ENCODE measurements around the gene ELOVL7. TPM values are rescaled to one million over a fixed set of nuclear protein-coding genes. Genes with fewer than 3 reads are reported as not detected.
A peak's percentile ranks its signal among the peaks of the same experiment; 100 is the strongest.

ELOVL7 gene
- total RNA-seq, 2 experiments from 2014 or later: 0.42 to 0.99 TPM

- no peaks in the 10 kb centered on the region for H3K4me1 Mint-ChIP-seq
- ChIA-PET POLR2A (no interaction called here), CTCF (interaction anchor here (0.5 to 2.1 kb wide), 4 partner anchors 10 to 805 kb away, joined by 3 to 5 read pairs (median 3); no protein-coding TSS in a partner anchor)
- H3K36me3 Mint-ChIP-seq (ENCODE audit: low read depth): no peaks in the 10 kb centered on the region
- H3K9me3 Mint-ChIP-seq: no peaks in the 10 kb centered on the region
- no peak overlapping the region for H3K27ac Mint-ChIP-seq
- no peak for DNase-seq
- H3K27me3 Mint-ChIP-seq: peaks cover 7% of the 10 kb centered on the region
- no peak overlapping the region for H3K4me3 Mint-ChIP-seq
Observed at GRCh38 chr5:60852317-60852716, 8.2 kb upstream of the ELOVL7 start.

GRCh38 chr5:60851626-60852025 lies 7.6 kb upstream of the ELOVL7 start:
- H3K9me3 Mint-ChIP-seq: no peaks in the 10 kb centered on the region
- H3K27me3 Mint-ChIP-seq: peaks cover 12% of the 10 kb centered on the region
- no peak for DNase-seq
- H3K36me3 Mint-ChIP-seq (ENCODE audit: low read depth): no peaks in the 10 kb centered on the region
- ChIA-PET POLR2A (no interaction called here), CTCF (interaction anchor here (0.5 to 1.4 kb wide), 3 partner anchors 11 to 806 kb away, joined by 3 read pairs; no protein-coding TSS in a partner anchor)
- no peak overlapping the region for H3K4me3 Mint-ChIP-seq
- H3K27ac Mint-ChIP-seq: no peak overlapping the region
- H3K4me1 Mint-ChIP-seq: no peaks in the 10 kb centered on the region

- CTCF ChIA-PET: no interaction called here
- Mint-ChIP-seq H3K4me3 (no peak overlapping the region), H3K27ac (no peak overlapping the region), H3K9me3 (no peaks in the 10 kb centered on the region), H3K36me3 (ENCODE audit: low read depth) (no peaks in the 10 kb centered on the region), H3K4me1 (peaks cover 13% of the 10 kb centered on the region), H3K27me3 (peaks cover 55% of the 10 kb centered on the region)
- DNase-seq: no peak
- POLR2A ChIA-PET: no interaction called here
Observed at GRCh38 chr5:60846298-60846697, 2.2 kb upstream of the ELOVL7 start.

GRCh38 chr5:60843386-60843935 lies 608 bp downstream of the ELOVL7 start:
- no peaks in the 10 kb centered on the region for H3K36me3 Mint-ChIP-seq (ENCODE audit: low read depth)
- CTCF ChIA-PET: interaction anchor here (1.8 to 2.3 kb wide), 2 partner anchors 10 to 13 kb away, joined by 5 read pairs; no protein-coding TSS in a partner anchor

GRCh38 chr5:60842871-60843385 lies 1.1 kb downstream of the ELOVL7 start:
- peaks cover 13% of the 10 kb centered on the region for H3K4me1 Mint-ChIP-seq
- no peaks in the 10 kb centered on the region for H3K9me3 Mint-ChIP-seq
- peak overlapping the region; percentile 63 for H3K27ac Mint-ChIP-seq
- DNase-seq: no peak
- H3K36me3 Mint-ChIP-seq (ENCODE audit: low read depth): no peaks in the 10 kb centered on the region
- POLR2A ChIA-PET: no interaction called here
- H3K27me3 Mint-ChIP-seq: peaks cover 65% of the 10 kb centered on the region
- CTCF ChIA-PET: interaction anchor here (1.8 to 2.3 kb wide), 2 partner anchors 10 to 13 kb away, joined by 5 read pairs; no protein-coding TSS in a partner anchor
- peak overlapping the region; percentile 78 for H3K4me3 Mint-ChIP-seq

More at GRCh38 chr5:60843386-60843935, 608 bp downstream of the ELOVL7 start:
- peaks cover 13% of the 10 kb centered on the region for H3K4me1 Mint-ChIP-seq
- peak overlapping the region; percentile 78 for H3K4me3 Mint-ChIP-seq
- no peaks in the 10 kb centered on the region for H3K9me3 Mint-ChIP-seq
- DNase-seq: peak; percentile 21
- POLR2A ChIA-PET: no interaction called here
- H3K27me3 Mint-ChIP-seq: peaks cover 66% of the 10 kb centered on the region
- H3K27ac Mint-ChIP-seq: no peak overlapping the region

GRCh38 chr5:60841361-60841760 lies 2.7 kb downstream of the ELOVL7 start:
- DNase-seq: no peak
- no peak overlapping the region for H3K27ac Mint-ChIP-seq
- H3K9me3 Mint-ChIP-seq: no peaks in the 10 kb centered on the region
- no peak overlapping the region for H3K4me3 Mint-ChIP-seq
- peaks cover 55% of the 10 kb centered on the region for H3K27me3 Mint-ChIP-seq
- no peaks in the 10 kb centered on the region for H3K36me3 Mint-ChIP-seq (ENCODE audit: low read depth)
- CTCF ChIA-PET: no interaction called here
- POLR2A ChIA-PET: no interaction called here
- peaks cover 13% of the 10 kb centered on the region for H3K4me1 Mint-ChIP-seq

- Mint-ChIP-seq H3K27ac (no peak overlapping the region), H3K27me3 (peaks cover 14% of the 10 kb centered on the region), H3K36me3 (ENCODE audit: low read depth) (no peaks in the 10 kb centered on the region), H3K9me3 (no peaks in the 10 kb centered on the region), H3K4me3 (no peak overlapping the region), H3K4me1 (no peaks in the 10 kb centered on the region)
- ChIA-PET POLR2A (no interaction called here), CTCF (no interaction called here)
- DNase-seq: no peak
Observed at GRCh38 chr5:60836131-60836530, 7.9 kb downstream of the ELOVL7 start.

GRCh38 chr5:60835554-60835953 lies 8.5 kb downstream of the ELOVL7 start:
- DNase-seq: no peak
- H3K9me3 Mint-ChIP-seq: no peaks in the 10 kb centered on the region
- H3K27ac Mint-ChIP-seq: no peak overlapping the region
- H3K4me3 Mint-ChIP-seq: no peak overlapping the region
- ChIA-PET POLR2A (no interaction called here), CTCF (interaction anchor here (0.6 to 1.4 kb wide), 3 partner anchors 11 to 988 kb away, joined by 3 read pairs; no protein-coding TSS in a partner anchor)
- H3K36me3 Mint-ChIP-seq (ENCODE audit: low read depth): no peaks in the 10 kb centered on the region
- peaks cover 3% of the 10 kb centered on the region for H3K4me1 Mint-ChIP-seq
- H3K27me3 Mint-ChIP-seq: peaks cover 12% of the 10 kb centered on the region

GRCh38 chr5:60833520-60833919 lies 10.5 kb downstream of the ELOVL7 start:
- Mint-ChIP-seq H3K27ac (no peak overlapping the region), H3K36me3 (ENCODE audit: low read depth) (no peaks in the 10 kb centered on the region), H3K4me3 (no peak overlapping the region), H3K27me3 (peaks cover 2% of the 10 kb centered on the region), H3K4me1 (peaks cover 13% of the 10 kb centered on the region), H3K9me3 (no peaks in the 10 kb centered on the region)
- ChIA-PET POLR2A (no interaction called here), CTCF (no interaction called here)
- DNase-seq: no peak

GRCh38 chr5:60830581-60831127 lies 13.4 kb downstream of the ELOVL7 start:
- ChIA-PET POLR2A (no interaction called here), CTCF (no interaction called here)
- no peak for DNase-seq
- H3K4me1 Mint-ChIP-seq: peaks cover 30% of the 10 kb centered on the region
- H3K9me3 Mint-ChIP-seq: no peaks in the 10 kb centered on the region
- no peak overlapping the region for H3K27ac Mint-ChIP-seq
- H3K4me3 Mint-ChIP-seq: no peak overlapping the region
- no peaks in the 10 kb centered on the region for H3K36me3 Mint-ChIP-seq (ENCODE audit: low read depth)
- H3K27me3 Mint-ChIP-seq: peaks cover 1% of the 10 kb centered on the region

GRCh38 chr5:60829490-60830266 lies 14.4 kb downstream of the ELOVL7 start:
- DNase-seq: no peak
- Mint-ChIP-seq H3K27me3 (no peaks in the 10 kb centered on the region), H3K9me3 (no peaks in the 10 kb centered on the region), H3K27ac (peak overlapping the region; percentile 28), H3K4me3 (no peak overlapping the region), H3K36me3 (ENCODE audit: low read depth) (no peaks in the 10 kb centered on the region), H3K4me1 (peaks cover 30% of the 10 kb centered on the region)
- ChIA-PET CTCF (no interaction called here), POLR2A (no interaction called here)

GRCh38 chr5:60827201-60827600 lies 16.9 kb downstream of the ELOVL7 start:
- H3K27ac Mint-ChIP-seq: no peak overlapping the region
- H3K36me3 Mint-ChIP-seq (ENCODE audit: low read depth): no peaks in the 10 kb centered on the region
- CTCF ChIA-PET: no interaction called here
- POLR2A ChIA-PET: no interaction called here
- no peak overlapping the region for H3K4me3 Mint-ChIP-seq
- no peak for DNase-seq
- H3K4me1 Mint-ChIP-seq: peaks cover 30% of the 10 kb centered on the region
- no peaks in the 10 kb centered on the region for H3K27me3 Mint-ChIP-seq
- H3K9me3 Mint-ChIP-seq: no peaks in the 10 kb centered on the region

GRCh38 chr5:60826653-60827052 lies 17.4 kb downstream of the ELOVL7 start:
- ChIA-PET CTCF (no interaction called here), POLR2A (no interaction called here)
- Mint-ChIP-seq H3K9me3 (no peaks in the 10 kb centered on the region), H3K27me3 (no peaks in the 10 kb centered on the region), H3K4me1 (peaks cover 30% of the 10 kb centered on the region), H3K27ac (no peak overlapping the region), H3K4me3 (no peak overlapping the region), H3K36me3 (ENCODE audit: low read depth) (no peaks in the 10 kb centered on the region)
- DNase-seq: no peak
